ENCODE results near the gene OR7D4. TPM values are rescaled to one million over a fixed set of nuclear protein-coding genes. Genes with fewer than 3 reads are reported as not detected.

Gene OR7D4
- total RNA-seq, 1 experiment from 2014 or later: not detected

DNA sequence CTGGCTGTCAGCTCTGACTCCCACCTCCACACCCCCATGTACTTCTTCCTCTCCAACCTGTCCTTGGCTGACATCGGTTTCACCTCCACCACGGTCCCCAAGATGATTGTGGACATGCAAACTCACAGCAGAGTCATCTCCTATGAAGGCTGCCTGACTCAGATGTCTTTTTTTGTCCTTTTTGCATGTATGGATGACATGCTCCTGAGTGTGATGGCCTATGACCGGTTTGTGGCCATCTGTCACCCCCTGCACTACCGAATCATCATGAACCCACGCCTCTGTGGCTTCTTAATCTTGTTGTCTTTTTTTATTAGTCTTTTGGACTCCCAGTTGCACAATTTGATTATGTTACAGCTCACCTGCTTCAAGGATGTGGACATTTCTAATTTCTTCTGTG lies 31.8 kb upstream of the OR7D4 start:
- H3K4me1 ChIP-seq (ENCODE audit: insufficient read depth, low read length): no peaks in the 10 kb centered on the region
- Mint-ChIP-seq H3K4me3 (no peak overlapping the region), H3K9me3 (peaks cover 87 to 88% of the 10 kb centered on the region in 2 experiments), H3K27ac (no peak overlapping the region), H3K4me1 (no peaks in the 10 kb centered on the region), H3K27me3 (ENCODE audit: low read depth) (peaks cover 4% of the 10 kb centered on the region), H3K36me3 (ENCODE audit: insufficient read depth in 1 of 3, low read depth in 3 of 3) (peaks cover 3 to 20% (median 5%) of the 10 kb centered on the region in 3 experiments; a peak in 4 of 7 replicates)
- no peak overlapping the region for H2BK20ac ChIP-seq (ENCODE audit: low read depth, low read length, poor library complexity, severe bottlenecking)
- H3T11ph ChIP-seq (ENCODE audit: low read length): no peak overlapping the region
- no peak overlapping the region for H4K91ac ChIP-seq (ENCODE audit: insufficient read length, low read depth, low read length)
- H2BK120ac ChIP-seq (ENCODE audit: low read depth, low read length, poor library complexity, severe bottlenecking): no peak overlapping the region
- no peak overlapping the region for H3K27ac ChIP-seq (ENCODE audit: insufficient read length, low read depth, low read length)
- H3K4ac ChIP-seq (ENCODE audit: low read depth, low read length): no peak overlapping the region
- H3K4me2 ChIP-seq (ENCODE audit: insufficient read depth, insufficient read length, low read length): no peak overlapping the region
- no peak overlapping the region for H4K8ac ChIP-seq (replicated peaks; ENCODE audit: insufficient read length, low read depth, low read length)
- H2BK12ac ChIP-seq (ENCODE audit: insufficient read length, low read depth, low read length): no peak overlapping the region
- no peaks in the 10 kb centered on the region for H4K20me1 ChIP-seq (ENCODE audit: control insufficient read depth, insufficient read depth, insufficient read length)
- H3K9me3 ChIP-seq (ENCODE audit: control insufficient read depth, low read depth, low read length): peaks cover 65% of the 10 kb centered on the region
- H3K79me1 ChIP-seq (ENCODE audit: insufficient read depth, low read depth, low read length, poor library complexity, severe bottlenecking): no peaks in the 10 kb centered on the region
- no peak for DNase-seq
- TF ChIP-seq, protein P1, sequence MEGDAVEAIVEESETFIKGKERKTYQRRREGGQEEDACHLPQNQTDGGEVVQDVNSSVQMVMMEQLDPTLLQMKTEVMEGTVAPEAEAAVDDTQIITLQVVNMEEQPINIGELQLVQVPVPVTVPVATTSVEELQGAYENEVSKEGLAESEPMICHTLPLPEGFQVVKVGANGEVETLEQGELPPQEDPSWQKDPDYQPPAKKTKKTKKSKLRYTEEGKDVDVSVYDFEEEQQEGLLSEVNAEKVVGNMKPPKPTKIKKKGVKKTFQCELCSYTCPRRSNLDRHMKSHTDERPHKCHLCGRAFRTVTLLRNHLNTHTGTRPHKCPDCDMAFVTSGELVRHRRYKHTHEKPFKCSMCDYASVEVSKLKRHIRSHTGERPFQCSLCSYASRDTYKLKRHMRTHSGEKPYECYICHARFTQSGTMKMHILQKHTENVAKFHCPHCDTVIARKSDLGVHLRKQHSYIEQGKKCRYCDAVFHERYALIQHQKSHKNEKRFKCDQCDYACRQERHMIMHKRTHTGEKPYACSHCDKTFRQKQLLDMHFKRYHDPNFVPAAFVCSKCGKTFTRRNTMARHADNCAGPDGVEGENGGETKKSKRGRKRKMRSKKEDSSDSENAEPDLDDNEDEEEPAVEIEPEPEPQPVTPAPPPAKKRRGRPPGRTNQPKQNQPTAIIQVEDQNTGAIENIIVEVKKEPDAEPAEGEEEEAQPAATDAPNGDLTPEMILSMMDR (conservative IDR thresholded peaks at IDR 0.05): no peak
- H3K23me2 ChIP-seq (ENCODE audit: insufficient read length, low read depth, low read length, poor library complexity, severe bottlenecking): no peaks in the 10 kb centered on the region
- H2BK15ac ChIP-seq (ENCODE audit: low read depth, low read length): no peak overlapping the region
- H3K27me3 ChIP-seq (ENCODE audit: insufficient read depth, low read length): no peaks in the 10 kb centered on the region
- H3K56ac ChIP-seq (ENCODE audit: insufficient read length, low read depth, low read length): no peak overlapping the region
- WGBS (ENCODE audit: extremely low coverage, insufficient read length, low lambda C conversion rate): no CpG with 5 or more reads among the region's 5 CpGs
- H3K9ac ChIP-seq (ENCODE audit: extremely low read depth, insufficient read length, low read length): no peak overlapping the region
- no peak overlapping the region for H2AFZ ChIP-seq (ENCODE audit: low read length)
- no peak overlapping the region for H3K23ac ChIP-seq (ENCODE audit: insufficient read length, low read depth, low read length)
- H4K5ac ChIP-seq (ENCODE audit: insufficient read length, low read depth, low read length): no peak overlapping the region
- no peaks in the 10 kb centered on the region for H3K79me2 ChIP-seq (ENCODE audit: insufficient read depth, low read length)
- no peak overlapping the region for H3K18ac ChIP-seq (ENCODE audit: insufficient read length, low read depth, low read length)
- no peak overlapping the region for H2AK5ac ChIP-seq (ENCODE audit: insufficient read length, low read length)
- no peak overlapping the region for H2BK5ac ChIP-seq (ENCODE audit: insufficient read length, low read length)
- H3K14ac ChIP-seq (ENCODE audit: insufficient read depth, low read length): no peak overlapping the region

Data from H9 (cell line).